ENCODE data around the gene RMDN3.

The RMDN3 gene

DNA sequence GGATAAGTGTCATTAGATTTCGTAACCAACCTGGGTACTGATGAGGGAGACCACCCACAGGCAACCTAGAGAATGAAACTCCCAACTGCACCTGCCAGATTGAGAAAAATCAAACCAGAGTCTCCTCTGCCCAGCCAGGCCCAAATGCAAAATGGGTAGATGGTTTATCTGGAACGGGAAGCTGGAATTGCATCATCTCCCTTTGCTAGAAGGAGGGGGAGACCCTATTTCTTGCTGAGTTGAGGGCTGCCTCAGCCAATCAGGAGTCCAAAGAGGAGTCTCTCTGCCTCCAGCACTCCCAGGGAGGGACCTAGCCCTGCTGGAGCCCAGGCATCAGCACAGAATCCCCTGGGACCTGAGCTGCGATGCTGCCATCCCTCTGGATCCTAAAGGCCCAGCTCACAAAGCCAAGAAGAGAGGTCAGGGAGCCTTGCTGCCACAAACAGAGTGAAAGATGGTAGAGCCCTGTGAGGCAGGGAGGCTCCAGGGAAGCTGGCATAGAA, 8.1 kb downstream of the RMDN3 start:
- Histone ChIP-seq H3K9me3 (ENCODE audit: insufficient read depth, low read depth, low read length) (no peaks in the 10 kb centered on the region), H3K27me3 (ENCODE audit: insufficient read depth, low read length) (no peaks in the 10 kb centered on the region), H3K4me1 (ENCODE audit: insufficient read depth, low read length) (no peaks in the 10 kb centered on the region), H3K27ac (ENCODE audit: low read depth, low read length) (no peak overlapping the region), H3K4me3 (ENCODE audit: low read length) (no peak overlapping the region), H3K9ac (ENCODE audit: low read depth, low read length) (no peak overlapping the region), H3K36me3 (ENCODE audit: insufficient read depth, low read length) (peaks cover 51% of the 10 kb centered on the region)
- WGBS = 83% methylated on average over 3 of the region's 3 CpGs

DNA sequence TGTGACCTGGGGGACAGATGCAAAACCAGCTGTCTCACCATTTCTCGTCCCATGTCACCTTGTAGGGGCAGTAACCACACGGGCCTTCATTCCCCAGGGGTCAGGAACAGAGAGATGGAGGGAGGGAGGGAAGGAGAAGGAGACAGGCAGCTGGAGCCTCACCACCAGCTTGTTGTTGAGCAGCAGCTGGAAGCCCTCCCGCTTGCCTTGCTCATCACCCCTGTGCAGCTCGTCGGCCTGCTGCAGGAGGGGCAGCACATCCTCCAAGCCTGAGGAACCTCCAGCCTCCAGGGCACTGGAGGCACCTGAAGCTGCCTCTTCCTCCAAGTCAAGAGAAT, 10.3 kb downstream of the RMDN3 start:
- WGBS = 85% methylated on average over 5 of the region's 5 CpGs
- H3K27me3 ChIP-seq (ENCODE audit: insufficient read depth, low read length) = no peaks in the 10 kb centered on the region
- H3K36me3 ChIP-seq (ENCODE audit: insufficient read depth, low read length) = peaks cover 40% of the 10 kb centered on the region
- no peak overlapping the region for H3K9ac ChIP-seq (ENCODE audit: low read depth, low read length)
- H3K9me3 ChIP-seq (ENCODE audit: insufficient read depth, low read depth, low read length) = no peaks in the 10 kb centered on the region
- H3K4me1 ChIP-seq (ENCODE audit: insufficient read depth, low read length) = no peaks in the 10 kb centered on the region
- H3K27ac ChIP-seq (ENCODE audit: low read depth, low read length) = no peak overlapping the region
- no peak overlapping the region for H3K4me3 ChIP-seq (ENCODE audit: low read length)

DNA sequence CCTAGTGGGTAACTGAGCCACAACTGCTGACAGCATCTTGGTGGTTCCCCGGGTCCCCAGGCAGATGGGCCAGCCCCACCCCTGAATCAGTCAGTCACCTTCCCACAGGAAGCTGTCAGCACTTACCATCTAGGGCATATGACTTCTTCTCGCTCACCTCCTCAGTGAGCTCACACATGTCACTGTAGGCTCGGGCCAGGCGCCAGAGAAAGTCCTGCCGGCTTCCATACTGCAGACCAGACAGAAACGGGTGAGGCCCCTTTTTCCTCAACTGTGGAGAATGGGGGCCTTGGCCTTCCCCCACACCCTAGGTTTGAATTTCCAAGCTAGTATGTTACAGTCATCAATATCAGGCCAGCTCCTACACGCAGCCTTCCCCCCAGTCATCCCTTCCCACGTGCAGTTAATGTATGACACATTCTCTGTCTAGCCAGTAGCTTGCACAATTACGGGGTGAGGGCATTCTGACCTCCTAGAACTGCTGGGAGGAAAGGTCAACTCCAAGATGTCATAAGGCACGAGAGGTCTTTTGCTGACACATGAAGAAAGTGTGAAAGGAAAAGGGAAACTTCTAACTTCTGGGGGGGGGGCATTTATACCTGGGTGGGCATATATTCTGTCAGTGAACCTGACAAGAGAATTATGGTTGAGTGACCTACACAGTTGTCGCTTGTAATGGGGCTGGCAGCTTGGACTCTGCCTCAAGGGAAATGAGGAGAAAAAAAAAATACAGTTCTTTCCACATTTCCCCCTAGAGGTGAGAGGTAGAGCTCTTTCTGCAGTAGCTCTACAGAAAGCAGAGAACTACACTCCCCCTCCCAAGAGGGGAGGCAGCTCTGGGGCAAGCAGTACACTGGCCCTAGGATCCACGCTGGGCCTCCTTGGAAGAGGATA, 10.9 kb downstream of the RMDN3 start:
- peaks cover 6% of the 10 kb centered on the region for H3K4me1 ChIP-seq (ENCODE audit: insufficient read depth, low read length)
- H3K36me3 ChIP-seq (ENCODE audit: insufficient read depth, low read length) = peaks cover 37% of the 10 kb centered on the region
- H3K9me3 ChIP-seq (ENCODE audit: insufficient read depth, low read depth, low read length) = no peaks in the 10 kb centered on the region
- no peaks in the 10 kb centered on the region for H3K27me3 ChIP-seq (ENCODE audit: insufficient read depth, low read length)
- H3K9ac ChIP-seq (ENCODE audit: low read depth, low read length) = no peak overlapping the region
- WGBS = 92% methylated on average over 12 of the region's 12 CpGs
- no peak overlapping the region for H3K27ac ChIP-seq (ENCODE audit: low read depth, low read length)
- no peak overlapping the region for H3K4me3 ChIP-seq (ENCODE audit: low read length)

DNA sequence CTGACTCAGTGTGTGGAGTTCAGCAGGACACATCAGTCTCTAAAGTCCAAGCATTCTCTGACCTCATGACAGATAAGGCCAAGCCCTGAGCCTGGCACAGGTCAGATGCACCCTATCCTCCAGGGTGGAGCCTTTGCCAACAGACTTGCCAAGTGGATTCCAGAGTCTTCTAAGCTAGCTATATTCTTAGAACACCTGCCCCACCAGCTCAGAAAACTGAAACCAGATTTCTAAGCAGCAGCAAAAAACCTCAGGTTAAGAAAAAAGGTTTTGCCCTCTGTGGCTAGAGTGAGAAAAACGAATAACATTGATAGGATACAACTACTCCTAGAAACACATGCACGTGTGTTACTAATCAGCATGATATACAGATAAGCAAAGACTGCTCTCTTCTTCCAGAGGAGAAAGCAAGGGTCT, 11.6 kb downstream of the RMDN3 start:
- H3K4me3 ChIP-seq (ENCODE audit: low read length) = no peak overlapping the region
- 100% methylated on average over 2 of the region's 2 CpGs for WGBS
- peaks cover 13% of the 10 kb centered on the region for H3K4me1 ChIP-seq (ENCODE audit: insufficient read depth, low read length)
- H3K36me3 ChIP-seq (ENCODE audit: insufficient read depth, low read length) = peaks cover 41% of the 10 kb centered on the region
- no peak overlapping the region for H3K9ac ChIP-seq (ENCODE audit: low read depth, low read length)
- H3K27ac ChIP-seq (ENCODE audit: low read depth, low read length) = no peak overlapping the region
- no peaks in the 10 kb centered on the region for H3K27me3 ChIP-seq (ENCODE audit: insufficient read depth, low read length)
- H3K9me3 ChIP-seq (ENCODE audit: insufficient read depth, low read depth, low read length) = no peaks in the 10 kb centered on the region

DNA sequence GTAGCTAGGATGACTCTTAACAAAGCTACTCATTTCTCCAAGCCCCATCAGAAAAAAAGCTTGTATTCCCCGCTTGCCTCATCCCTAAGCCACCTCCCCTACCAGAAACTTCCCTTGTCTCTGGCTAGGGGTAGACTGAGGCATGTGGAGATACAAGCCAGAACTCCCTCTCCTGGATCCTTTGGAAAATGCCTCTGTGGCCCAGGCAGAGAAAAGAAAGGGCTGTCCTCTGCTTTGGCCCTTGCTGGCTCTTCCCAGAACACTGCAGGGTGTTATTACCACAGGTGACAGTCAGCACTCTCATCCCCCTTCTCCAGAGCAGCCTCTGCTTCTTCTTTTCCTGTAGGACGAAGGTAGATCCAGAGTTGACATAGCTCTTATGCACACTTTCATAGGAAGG, 15.2 kb downstream of the RMDN3 start:
- WGBS = 100% methylated on average over 1 of the region's 2 CpGs
- Histone ChIP-seq H3K36me3 (ENCODE audit: insufficient read depth, low read length) (peaks cover 73% of the 10 kb centered on the region), H3K9ac (ENCODE audit: low read depth, low read length) (0 out of 2 replicates have a peak overlapping the region, but pooled peaks have one; percentile 15), H3K9me3 (ENCODE audit: insufficient read depth, low read depth, low read length) (no peaks in the 10 kb centered on the region), H3K27ac (ENCODE audit: low read depth, low read length) (peak overlapping the region; percentile 65; the same call in 1 of the 2 replicates), H3K4me3 (ENCODE audit: low read length) (no peak overlapping the region), H3K27me3 (ENCODE audit: insufficient read depth, low read length) (no peaks in the 10 kb centered on the region), H3K4me1 (ENCODE audit: insufficient read depth, low read length) (peaks cover 22% of the 10 kb centered on the region)

DNA sequence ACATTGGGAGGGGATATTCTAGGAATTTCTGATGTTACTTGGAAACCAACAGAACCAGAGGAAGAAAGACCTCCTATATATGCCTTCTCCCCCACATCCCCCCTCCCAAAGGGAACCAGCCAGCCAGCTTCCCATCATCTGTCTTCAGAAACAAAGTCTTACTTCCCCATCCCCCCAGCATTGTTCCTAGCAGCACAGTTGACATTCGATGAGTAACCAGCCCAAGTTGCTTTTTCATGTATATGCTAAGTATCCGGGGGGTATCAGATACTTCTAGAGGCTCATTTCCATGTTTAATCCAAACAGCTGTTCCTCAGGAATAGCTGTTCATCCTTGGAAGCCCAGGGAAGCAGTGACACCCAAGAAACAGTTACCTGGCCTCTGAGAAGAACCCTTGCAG, 16.0 kb downstream of the RMDN3 start:
- Histone ChIP-seq H3K9ac (ENCODE audit: low read depth, low read length) (0 out of 2 replicates have a peak overlapping the region, but pooled peaks have one; percentile 15), H3K9me3 (ENCODE audit: insufficient read depth, low read depth, low read length) (no peaks in the 10 kb centered on the region), H3K36me3 (ENCODE audit: insufficient read depth, low read length) (peaks cover 73% of the 10 kb centered on the region), H3K4me1 (ENCODE audit: insufficient read depth, low read length) (peaks cover 22% of the 10 kb centered on the region), H3K4me3 (ENCODE audit: low read length) (no peak overlapping the region), H3K27me3 (ENCODE audit: insufficient read depth, low read length) (no peaks in the 10 kb centered on the region), H3K27ac (ENCODE audit: low read depth, low read length) (peak overlapping the region; percentile 69; the same call in 1 of the 2 replicates)
- WGBS = 23% methylated on average over 2 of the region's 2 CpGs

DNA sequence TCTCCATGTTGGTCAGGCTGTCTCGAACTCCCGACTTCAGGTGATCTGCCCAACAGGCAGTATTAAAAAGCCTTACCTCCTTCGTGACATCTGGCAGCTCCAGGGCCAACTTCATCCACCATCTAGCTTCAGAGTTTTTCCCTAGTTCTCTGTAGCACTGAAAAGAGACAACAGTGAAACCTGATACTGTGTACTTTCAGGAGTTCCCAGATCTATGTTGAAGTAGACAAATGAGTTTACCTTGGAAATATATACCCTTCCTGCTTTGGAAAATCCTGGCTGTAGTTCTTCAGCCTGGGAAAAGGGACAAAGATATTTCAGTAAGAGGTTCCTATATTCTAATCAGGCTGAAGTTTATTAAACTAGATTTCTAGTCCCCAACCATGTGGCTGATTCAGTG, 18.0 kb downstream of the RMDN3 start:
- Histone ChIP-seq H3K4me3 (ENCODE audit: low read length) (no peak overlapping the region), H3K4me1 (ENCODE audit: insufficient read depth, low read length) (peaks cover 22% of the 10 kb centered on the region), H3K9ac (ENCODE audit: low read depth, low read length) (no peak overlapping the region), H3K9me3 (ENCODE audit: insufficient read depth, low read depth, low read length) (no peaks in the 10 kb centered on the region), H3K36me3 (ENCODE audit: insufficient read depth, low read length) (peaks cover 71% of the 10 kb centered on the region), H3K27ac (ENCODE audit: low read depth, low read length) (no peak overlapping the region), H3K27me3 (ENCODE audit: insufficient read depth, low read length) (no peaks in the 10 kb centered on the region)
- 93% methylated on average over 3 of the region's 3 CpGs for WGBS

DNA sequence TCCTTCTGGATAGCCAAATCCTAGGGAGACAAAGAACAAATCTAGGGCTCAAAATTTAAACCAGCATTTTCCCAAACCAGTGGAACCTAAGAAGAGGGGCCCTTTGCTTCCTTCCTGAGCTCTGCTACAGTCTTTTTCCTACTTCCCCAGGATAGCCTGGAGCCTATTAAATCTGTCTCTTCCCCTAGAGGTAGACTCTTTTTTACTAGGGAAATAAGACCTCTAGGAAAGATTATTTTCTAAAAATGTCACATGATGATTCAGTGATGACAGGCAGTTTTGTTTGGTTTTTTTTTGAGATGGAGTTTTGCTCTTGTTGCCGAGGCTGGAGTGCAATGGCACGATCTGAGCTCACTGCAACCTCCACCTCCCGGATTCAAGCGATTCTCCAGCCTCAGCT, 18.5 kb downstream of the RMDN3 start:
- peaks cover 22% of the 10 kb centered on the region for H3K4me1 ChIP-seq (ENCODE audit: insufficient read depth, low read length)
- no peaks in the 10 kb centered on the region for H3K27me3 ChIP-seq (ENCODE audit: insufficient read depth, low read length)
- no peak overlapping the region for H3K9ac ChIP-seq (ENCODE audit: low read depth, low read length)
- no peak overlapping the region for H3K27ac ChIP-seq (ENCODE audit: low read depth, low read length)
- no peak overlapping the region for H3K4me3 ChIP-seq (ENCODE audit: low read length)
- H3K9me3 ChIP-seq (ENCODE audit: insufficient read depth, low read depth, low read length) = no peaks in the 10 kb centered on the region
- H3K36me3 ChIP-seq (ENCODE audit: insufficient read depth, low read length) = peaks cover 75% of the 10 kb centered on the region
- WGBS = 96% methylated on average over 4 of the region's 4 CpGs

DNA sequence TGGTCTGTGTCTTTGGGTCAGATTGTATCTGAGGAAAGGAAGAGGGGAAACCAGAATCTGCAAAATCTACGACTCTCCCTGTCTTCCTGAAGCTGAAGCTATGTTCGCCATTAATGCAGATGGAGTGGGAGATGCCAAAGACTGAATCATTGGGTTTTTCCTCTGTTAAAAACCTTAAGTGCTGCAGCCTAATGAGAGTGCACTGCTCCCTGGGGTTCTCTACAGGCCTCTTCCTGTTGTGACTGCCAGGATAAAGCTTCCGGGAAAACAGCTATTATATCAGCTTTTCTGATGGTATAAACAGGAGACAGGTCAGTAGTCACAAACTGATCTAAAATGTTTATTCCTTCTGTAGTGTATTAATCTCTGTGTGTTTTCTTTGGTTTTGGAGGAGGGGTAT, 24.0 kb downstream of the RMDN3 start:
- H3K4me1 ChIP-seq (ENCODE audit: insufficient read depth, low read length) = no peaks in the 10 kb centered on the region
- H3K27ac ChIP-seq (ENCODE audit: low read depth, low read length) = peak overlapping the region; percentile 60; the same call in 1 of the 2 replicates
- no peaks in the 10 kb centered on the region for H3K9me3 ChIP-seq (ENCODE audit: insufficient read depth, low read depth, low read length)
- H3K4me3 ChIP-seq (ENCODE audit: low read length) = no peak overlapping the region
- 87% methylated on average over 3 of the region's 3 CpGs for WGBS
- H3K9ac ChIP-seq (ENCODE audit: low read depth, low read length) = no peak overlapping the region
- H3K36me3 ChIP-seq (ENCODE audit: insufficient read depth, low read length) = peaks cover 74% of the 10 kb centered on the region
- no peaks in the 10 kb centered on the region for H3K27me3 ChIP-seq (ENCODE audit: insufficient read depth, low read length)

DNA sequence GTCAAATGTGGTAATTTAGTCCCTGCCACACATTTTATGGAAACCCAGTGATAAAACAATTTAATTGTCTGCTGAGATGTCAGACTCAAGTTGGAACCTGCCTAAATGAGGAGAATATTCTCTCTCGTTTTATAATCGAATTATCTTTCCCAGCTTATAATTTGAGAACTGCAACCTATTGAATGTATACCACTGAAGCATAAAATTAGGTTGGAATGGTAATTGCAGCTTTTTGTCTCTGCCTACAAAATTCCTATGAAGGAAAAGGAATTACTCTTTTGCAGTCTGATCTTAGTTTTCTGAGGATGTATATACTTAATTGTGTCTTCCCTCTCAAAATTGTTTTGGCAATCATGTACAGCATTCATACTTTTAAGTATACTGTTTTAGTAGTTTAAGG, 31.1 kb downstream of the RMDN3 start:
- peaks cover 55% of the 10 kb centered on the region for H3K36me3 ChIP-seq (ENCODE audit: insufficient read depth, low read length)
- no peaks in the 10 kb centered on the region for H3K9me3 ChIP-seq (ENCODE audit: insufficient read depth, low read depth, low read length)
- no peak overlapping the region for H3K27ac ChIP-seq (ENCODE audit: low read depth, low read length)
- H3K4me1 ChIP-seq (ENCODE audit: insufficient read depth, low read length) = no peaks in the 10 kb centered on the region
- no peaks in the 10 kb centered on the region for H3K27me3 ChIP-seq (ENCODE audit: insufficient read depth, low read length)
- H3K4me3 ChIP-seq (ENCODE audit: low read length) = no peak overlapping the region
- 100% methylated on average over 2 of the region's 2 CpGs for WGBS
- H3K9ac ChIP-seq (ENCODE audit: low read depth, low read length) = no peak overlapping the region

DNA sequence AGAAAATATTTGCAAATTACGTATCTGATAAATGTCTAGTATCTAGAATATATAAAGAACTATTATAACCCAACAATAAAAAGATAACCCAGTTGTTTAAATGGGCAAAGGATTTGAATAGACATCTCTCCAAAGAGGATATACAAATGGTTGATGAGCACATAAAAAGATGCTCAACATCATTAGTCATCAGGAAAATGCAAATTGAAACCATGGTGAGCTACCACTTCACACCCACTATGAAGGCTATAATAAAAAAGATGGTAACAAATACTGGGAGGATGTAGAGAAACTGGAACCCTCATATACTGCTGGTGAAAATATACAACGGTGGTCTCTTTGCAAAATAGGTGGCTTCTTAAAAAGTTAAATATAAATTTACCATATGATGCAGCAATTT, 32.1 kb downstream of the RMDN3 start:
- Histone ChIP-seq H3K4me3 (ENCODE audit: low read length) (no peak overlapping the region), H3K36me3 (ENCODE audit: insufficient read depth, low read length) (peaks cover 52% of the 10 kb centered on the region), H3K4me1 (ENCODE audit: insufficient read depth, low read length) (no peaks in the 10 kb centered on the region), H3K27me3 (ENCODE audit: insufficient read depth, low read length) (no peaks in the 10 kb centered on the region), H3K9me3 (ENCODE audit: insufficient read depth, low read depth, low read length) (no peaks in the 10 kb centered on the region), H3K9ac (ENCODE audit: low read depth, low read length) (no peak overlapping the region), H3K27ac (ENCODE audit: low read depth, low read length) (no peak overlapping the region)
- 100% methylated on average over 1 of the region's 2 CpGs for WGBS
